Measurements from ENCODE around the gene GNL2. TPM values are rescaled to one million over a fixed set of nuclear protein-coding genes. Genes with fewer than 3 reads are reported as not detected.

GNL2 gene
- total and polyA plus RNA-seq, 2 donors (not counting 1 experiment from before 2014, with no cell fraction given): 15.7 to 44.0 TPM

DNA sequence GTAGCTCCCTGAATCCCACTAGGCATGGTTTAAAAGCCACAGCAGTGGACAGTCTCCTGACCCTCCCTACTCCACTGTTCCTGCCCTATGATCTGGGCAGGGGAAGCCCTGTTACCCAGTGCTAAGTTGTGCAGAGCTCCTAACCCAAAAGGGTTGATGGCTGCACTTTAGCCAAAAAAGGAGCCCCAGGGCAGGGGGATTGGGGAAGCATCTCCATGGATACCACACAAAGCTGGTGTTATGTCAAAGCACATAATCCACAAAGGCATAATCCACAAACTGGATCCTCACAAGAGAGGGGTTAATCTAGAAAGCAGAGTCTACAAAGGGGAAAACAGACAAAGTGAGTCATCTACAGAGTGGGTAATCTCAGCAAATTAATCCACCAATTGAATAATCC, 33.3 kb upstream of the GNL2 start:
- ATAC-seq (ENCODE audit: low read depth) (no peak), DNase-seq (no peak)
- no peaks in the 10 kb centered on the region for H3K9me3 Mint-ChIP-seq (ENCODE audit: insufficient read depth)
- H3K4me3 Mint-ChIP-seq: no peak overlapping the region
- TF ChIP-seq EZH2 (IDR thresholded peaks at IDR 0.05; ENCODE audit: borderline replicate concordance, insufficient read depth, low read depth, low read length, poor library complexity, severe bottlenecking): no peak
- TF ChIP-seq, protein P1, sequence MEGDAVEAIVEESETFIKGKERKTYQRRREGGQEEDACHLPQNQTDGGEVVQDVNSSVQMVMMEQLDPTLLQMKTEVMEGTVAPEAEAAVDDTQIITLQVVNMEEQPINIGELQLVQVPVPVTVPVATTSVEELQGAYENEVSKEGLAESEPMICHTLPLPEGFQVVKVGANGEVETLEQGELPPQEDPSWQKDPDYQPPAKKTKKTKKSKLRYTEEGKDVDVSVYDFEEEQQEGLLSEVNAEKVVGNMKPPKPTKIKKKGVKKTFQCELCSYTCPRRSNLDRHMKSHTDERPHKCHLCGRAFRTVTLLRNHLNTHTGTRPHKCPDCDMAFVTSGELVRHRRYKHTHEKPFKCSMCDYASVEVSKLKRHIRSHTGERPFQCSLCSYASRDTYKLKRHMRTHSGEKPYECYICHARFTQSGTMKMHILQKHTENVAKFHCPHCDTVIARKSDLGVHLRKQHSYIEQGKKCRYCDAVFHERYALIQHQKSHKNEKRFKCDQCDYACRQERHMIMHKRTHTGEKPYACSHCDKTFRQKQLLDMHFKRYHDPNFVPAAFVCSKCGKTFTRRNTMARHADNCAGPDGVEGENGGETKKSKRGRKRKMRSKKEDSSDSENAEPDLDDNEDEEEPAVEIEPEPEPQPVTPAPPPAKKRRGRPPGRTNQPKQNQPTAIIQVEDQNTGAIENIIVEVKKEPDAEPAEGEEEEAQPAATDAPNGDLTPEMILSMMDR (IDR thresholded peaks at IDR 0.05): no peak
- peaks cover 6 to 7% of the 10 kb centered on the region in 2 donors for H3K4me1 ChIP-seq (ENCODE audit: control insufficient read depth in 2 of 2, insufficient read depth in 2 of 2, low read length in 2 of 2)
- H3K9ac ChIP-seq (ENCODE audit: low read length): no peak overlapping the region
- no peak overlapping the region for H2AFZ ChIP-seq (ENCODE audit: insufficient read depth, low read depth, low read length, poor library complexity, severe bottlenecking)
- POLR2A ChIA-PET: no interaction called here
- H3K4me3 ChIP-seq (ENCODE audit: control extremely low read depth in 1 of 5, extremely low read depth in 1 of 5, insufficient read depth in 1 of 5, low read depth in 2 of 5, low read length in 4 of 5): no peak overlapping the region
- CTCF ChIA-PET: interaction anchor here (1.4 kb wide), 1 partner anchor 8 kb away, joined by 3 read pairs; no protein-coding TSS in a partner anchor
- peaks cover 0 to 2% (median 0%) of the 10 kb centered on the region in 3 donors for H3K9me3 ChIP-seq (ENCODE audit: control extremely low read depth in 1 of 3, control insufficient read depth in 2 of 3, insufficient read depth in 1 of 3, low read length in 2 of 3)
- H3K27me3 ChIP-seq (replicated peaks in 1 of 4; ENCODE audit: control extremely low read depth in 1 of 4, control insufficient read depth in 3 of 4, insufficient read depth in 4 of 4, low read length in 3 of 4): peaks cover 0 to 61% (median 36%) of the 10 kb centered on the region in 4 experiments
- H3K79me2 ChIP-seq (ENCODE audit: control insufficient read depth, insufficient read depth, low read length): no peaks in the 10 kb centered on the region
- H3K36me3 ChIP-seq (replicated peaks in 1 of 2; ENCODE audit: control extremely low read depth in 1 of 2, control insufficient read depth in 1 of 2, extremely low read depth in 1 of 2, insufficient read depth in 2 of 2, low read length in 1 of 2): no peaks in the 10 kb centered on the region
- H3K27me3 Mint-ChIP-seq: peaks cover 87% of the 10 kb centered on the region
- intact Hi-C loops (cut with micrococcal nuclease): no loop called here
- H3K27ac Mint-ChIP-seq: no peak overlapping the region
- no peaks in the 10 kb centered on the region for H4K20me1 ChIP-seq (ENCODE audit: control insufficient read depth, insufficient read depth, low read length, poor library complexity, severe bottlenecking)
- peaks cover 6% of the 10 kb centered on the region for H3K4me1 Mint-ChIP-seq
- H3K27ac ChIP-seq (ENCODE audit: low read length in 2 of 2): no peak overlapping the region
- no peak overlapping the region for H3K4me2 ChIP-seq (replicated peaks; ENCODE audit: low read depth, low read length, poor library complexity, severe bottlenecking)

DNA sequence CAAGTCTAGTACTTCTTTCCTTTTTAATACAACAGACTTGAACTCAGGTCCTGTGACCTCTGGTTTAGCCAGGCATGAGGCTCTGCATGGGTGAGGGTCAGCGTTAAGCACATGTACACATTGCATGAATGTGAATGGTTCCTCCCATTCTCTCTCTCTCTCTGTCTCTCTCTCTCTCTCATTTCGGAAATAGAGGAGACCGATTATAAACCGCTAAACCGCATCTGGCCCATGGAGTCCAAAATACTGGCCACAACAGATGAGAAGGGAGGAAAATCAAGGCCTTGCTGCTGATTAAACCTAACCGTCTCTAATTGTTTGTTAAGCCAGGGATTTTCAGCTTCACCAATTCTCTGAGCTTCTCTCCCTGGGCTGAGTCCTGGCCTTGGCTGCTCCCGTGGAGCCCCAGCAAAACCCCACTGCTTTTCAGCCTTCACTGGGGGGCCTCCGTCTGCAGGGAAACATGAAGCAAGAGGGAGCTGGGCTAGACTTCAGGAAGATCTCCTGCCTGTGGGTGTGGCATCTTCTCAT, 32.4 kb upstream of the GNL2 start:
- H3K27ac ChIP-seq (ENCODE audit: low read length in 2 of 2): no peak overlapping the region
- Mint-ChIP-seq H3K4me1 (peaks cover 2% of the 10 kb centered on the region), H3K4me3 (no peak overlapping the region), H3K27me3 (peaks cover 80% of the 10 kb centered on the region), H3K27ac (no peak overlapping the region), H3K9me3 (ENCODE audit: insufficient read depth) (no peaks in the 10 kb centered on the region)
- H3K9me3 ChIP-seq (ENCODE audit: control extremely low read depth in 1 of 3, control insufficient read depth in 2 of 3, insufficient read depth in 1 of 3, low read length in 2 of 3): no peaks in the 10 kb centered on the region
- no peak overlapping the region for H3K4me2 ChIP-seq (replicated peaks; ENCODE audit: low read depth, low read length, poor library complexity, severe bottlenecking)
- H4K20me1 ChIP-seq (ENCODE audit: control insufficient read depth, insufficient read depth, low read length, poor library complexity, severe bottlenecking): no peaks in the 10 kb centered on the region
- H2AFZ ChIP-seq (ENCODE audit: insufficient read depth, low read depth, low read length, poor library complexity, severe bottlenecking): no peak overlapping the region
- TF ChIP-seq, protein P1 (IDR thresholded peaks at IDR 0.05): no peak
- no peak for TF ChIP-seq EZH2 (IDR thresholded peaks at IDR 0.05; ENCODE audit: borderline replicate concordance, insufficient read depth, low read depth, low read length, poor library complexity, severe bottlenecking)
- no peaks in the 10 kb centered on the region for H3K79me2 ChIP-seq (ENCODE audit: control insufficient read depth, insufficient read depth, low read length)
- WGBS (ENCODE audit: insufficient coverage): 84% methylated on average over 4 of the region's 8 CpGs
- POLR2A ChIA-PET: no interaction called here
- peaks cover 0 to 52% (median 32%) of the 10 kb centered on the region in 4 experiments for H3K27me3 ChIP-seq (replicated peaks in 1 of 4; ENCODE audit: control extremely low read depth in 1 of 4, control insufficient read depth in 3 of 4, insufficient read depth in 4 of 4, low read length in 3 of 4)
- intact Hi-C loops (cut with micrococcal nuclease): no loop called here
- no peaks in the 10 kb centered on the region for H3K36me3 ChIP-seq (replicated peaks in 1 of 2; ENCODE audit: control extremely low read depth in 1 of 2, control insufficient read depth in 1 of 2, extremely low read depth in 1 of 2, insufficient read depth in 2 of 2, low read length in 1 of 2)
- H3K4me3 ChIP-seq (ENCODE audit: control extremely low read depth in 1 of 5, extremely low read depth in 1 of 5, insufficient read depth in 1 of 5, low read depth in 2 of 5, low read length in 4 of 5): no peak overlapping the region
- CTCF ChIA-PET: interaction anchor here (1.4 kb wide), 1 partner anchor 9 kb away, joined by 3 read pairs; no protein-coding TSS in a partner anchor
- H3K4me1 ChIP-seq (ENCODE audit: control insufficient read depth in 2 of 2, insufficient read depth in 2 of 2, low read length in 2 of 2): no peaks in the 10 kb centered on the region
- DNase-seq (no peak), ATAC-seq (ENCODE audit: low read depth) (no peak)
- no peak overlapping the region for H3K9ac ChIP-seq (ENCODE audit: low read length)
